HT1080 (cell line): ENCODE data around the gene TBX22. TPM values are rescaled to one million over a fixed set of nuclear protein-coding genes. Genes with fewer than 3 reads are reported as not detected.
"Not testable (repeated sequence)": the region's sequence is repeated elsewhere in the genome, so short reads cannot be mapped to it uniquely, and the experiment has no call there.

Experiments used
- DNase-seq: peaks from one replicate; pipeline ENCODE4 v3.0.0-alpha.2; 2015; ENCODE audit warnings: low read depth
- polyA plus RNA-seq, 2 experiments: library from polyadenylated mRNA; depleted of rRNA; stranded (reverse); fragments of >200 nt; gene quantifications; 2 replicates each; pipeline ENCODE4 v1.2.3, GENCODE V29; 2015
- total RNA-seq: library from RNA; depleted of rRNA; stranded (reverse); fragments of >200 nt; shearing (Covaris generic); gene quantifications from 2 replicates; pipeline ENCODE4 v1.2.3, GENCODE V29; 2014; rRNA removed

Gene TBX22
- total RNA-seq: not detected in 2 replicates
- not detected in 2 replicates for polyA plus RNA-seq (2015; cell fraction: cytosol; rRNA removed)
- not detected in 2 replicates for polyA plus RNA-seq (2015; cell fraction: nucleus; rRNA removed)

GRCh38 chrX:80014141-80014940 is at the start of gene TBX22:
TBX22 (plus strand) TSS chrX:80014753; CDS start chrX:80022270, 7,517 bp downstream.
- DNase-seq: no peak

- DNase-seq: no peak
Observed at GRCh38 chrX:79975605-79976004, 38.9 kb upstream of the TBX22 start.

GRCh38 chrX:80004458-80004857 is 10.1 kb upstream of the TBX22 start:
- no peak for DNase-seq

GRCh38 chrX:80011522-80011921 is 3.0 kb upstream of the TBX22 start:
- DNase-seq: no peak

GRCh38 chrX:80016182-80016581 is 1.6 kb downstream of the TBX22 start:
- DNase-seq: no peak

- no peak for DNase-seq
Observed at GRCh38 chrX:80021621-80022020, 7.1 kb downstream of the TBX22 start.

GRCh38 chrX:80022363-80023031 is 7.9 kb downstream of the TBX22 start:
- DNase-seq: peak; percentile 2

GRCh38 chrX:80026116-80026515 is 11.6 kb downstream of the TBX22 start:
- DNase-seq: no peak

GRCh38 chrX:80066156-80066555 is 51.6 kb downstream of the TBX22 start:
- DNase-seq: not testable (repeated sequence)

GRCh38 chrX:80075625-80076024 is 61.1 kb downstream of the TBX22 start:
- not testable (repeated sequence) for DNase-seq
